Fibroblast of lung (primary cell): ENCODE measurements around the gene CARD6. TPM values are rescaled to one million over a fixed set of nuclear protein-coding genes. Genes with fewer than 3 reads are reported as not detected.

ENCODE experiments used
- DNase-seq, 2 donors: peaks; one replicate each; pipeline versions ENCODE4 v3.0.0 to v3.0.0-alpha.2; 2010; ENCODE audit warnings: low read depth in 2 of 2
- H2AFZ ChIP-seq: 2 replicates; pipeline ENCODE4 v1.5.1; 2012; ENCODE audit warnings: low read length, control low read depth, inconsistent platforms
- H3K27ac ChIP-seq: 2 replicates; pipeline ENCODE4 v1.5.1; 2011; ENCODE audit warnings: low read length, control low read depth; ENCODE audit not compliant: insufficient read depth
- H3K27me3 ChIP-seq: 2 replicates; pipeline ENCODE4 v1.5.1; 2011; ENCODE audit warnings: mild to moderate bottlenecking, low read length; ENCODE audit not compliant: control insufficient read depth, insufficient read depth
- H3K36me3 ChIP-seq: 2 replicates; pipeline ENCODE4 v1.5.1; 2011; ENCODE audit warnings: low read length; ENCODE audit not compliant: control insufficient read depth, insufficient read depth
- H3K4me1 ChIP-seq: 2 replicates; pipeline ENCODE4 v1.5.1; 2011; ENCODE audit warnings: low read length; ENCODE audit not compliant: control insufficient read depth, insufficient read depth; ENCODE audit errors: extremely low read depth
- H3K4me2 ChIP-seq: 2 replicates; pipeline ENCODE4 v1.5.1; 2011; ENCODE audit warnings: low read length, control low read depth; ENCODE audit not compliant: insufficient read depth; ENCODE audit errors: extremely low read depth
- H3K4me3 ChIP-seq, 4 experiments: fragments of 200-600 bp in 1 of 4; sonication (generic) in 1 of 4; replicated peaks in 1 of 4; 2 replicates each; pipeline ENCODE4 v1.5.1; 2011 to 2016; ENCODE audit warnings: low read length in 4 of 4, low read depth in 3 of 4, mild to moderate bottlenecking in 3 of 4, control low read depth in 2 of 4, inconsistent platforms in 1 of 4, mixed read lengths in 1 of 4; ENCODE audit not compliant: insufficient read depth in 1 of 4; ENCODE audit errors: control extremely low read depth in 1 of 4
- H3K79me2 ChIP-seq: 2 replicates; pipeline ENCODE4 v1.5.1; 2012; ENCODE audit warnings: mild to moderate bottlenecking, low read length, inconsistent platforms; ENCODE audit not compliant: control insufficient read depth, insufficient read depth
- H3K9ac ChIP-seq: 2 replicates; pipeline ENCODE4 v1.5.1; 2011; ENCODE audit warnings: mild to moderate bottlenecking, low read length, control low read depth; ENCODE audit not compliant: insufficient read depth
- H3K9me3 ChIP-seq: 2 replicates; pipeline ENCODE4 v1.5.1; 2012; ENCODE audit warnings: low read depth, low read length; ENCODE audit not compliant: control insufficient read depth, insufficient read depth
- H4K20me1 ChIP-seq: 2 replicates; pipeline ENCODE4 v1.5.1; 2011; ENCODE audit warnings: low read length; ENCODE audit not compliant: control insufficient read depth, insufficient read depth; ENCODE audit errors: extremely low read depth
- CTCF ChIP-seq, 2 donors: IDR thresholded peaks in 1 of 2; conservative IDR thresholded peaks in 1 of 2; 1 replicate in 1 of 2; 2 replicates in 1 of 2; pipeline ENCODE4 v1.5.1; 2011 to 2012; ENCODE audit warnings: low read length in 2 of 2, control low read depth in 1 of 2, inconsistent platforms in 1 of 2, low read depth in 1 of 2, mild to moderate bottlenecking in 1 of 2
- EZH2 ChIP-seq: IDR thresholded peaks from 2 replicates; pipeline ENCODE4 v1.5.1; 2012; ENCODE audit warnings: low read length, control low read depth, mild to moderate bottlenecking; ENCODE audit errors: missing control alignments
- polyA plus RNA-seq, 2 donors: library from polyadenylated mRNA; depleted of rRNA in 1 of 2; stranded (reverse) in 1 of 2; unstranded in 1 of 2; fragments of >200 nt; gene quantifications; 2 replicates each; pipeline ENCODE4 v1.2.1, GENCODE V29; 2011 to 2012; ENCODE audit warnings: missing spikeins in 1 of 2
- total RNA-seq: library from RNA; depleted of rRNA; stranded (reverse); fragments of >200 nt; gene quantifications from 2 replicates; pipeline ENCODE4 v1.2.1, GENCODE V29; 2014

Gene CARD6
- total and polyA plus RNA-seq, 2 donors (not counting 1 experiment from before 2014, with no cell fraction given), result 8.1 to 12.7 TPM

- Histone ChIP-seq H2AFZ (no peak overlapping the region), H3K4me3 (no peak overlapping the region), H3K9me3 (no peaks in the 10 kb centered on the region), H3K79me2 (no peaks in the 10 kb centered on the region), H3K36me3 (no peaks in the 10 kb centered on the region), H3K4me1 (no peaks in the 10 kb centered on the region), H3K27me3 (no peaks in the 10 kb centered on the region), H3K9ac (no peak overlapping the region), H4K20me1 (no peaks in the 10 kb centered on the region), H3K4me2 (no peak overlapping the region), H3K27ac (no peak overlapping the region)
- TF ChIP-seq CTCF (conservative IDR thresholded peaks at IDR 0.05 in 1 of 2, IDR thresholded peaks at IDR 0.05 in 1 of 2; ENCODE audit: low read depth in 1 of 2, low read length in 2 of 2), result no peak
- no peak for TF ChIP-seq EZH2
- DNase-seq, result no peak
These were observed 32.2 kb downstream of the CARD6 start for GRCh38 chr5:40873286-40873880.

DNA sequence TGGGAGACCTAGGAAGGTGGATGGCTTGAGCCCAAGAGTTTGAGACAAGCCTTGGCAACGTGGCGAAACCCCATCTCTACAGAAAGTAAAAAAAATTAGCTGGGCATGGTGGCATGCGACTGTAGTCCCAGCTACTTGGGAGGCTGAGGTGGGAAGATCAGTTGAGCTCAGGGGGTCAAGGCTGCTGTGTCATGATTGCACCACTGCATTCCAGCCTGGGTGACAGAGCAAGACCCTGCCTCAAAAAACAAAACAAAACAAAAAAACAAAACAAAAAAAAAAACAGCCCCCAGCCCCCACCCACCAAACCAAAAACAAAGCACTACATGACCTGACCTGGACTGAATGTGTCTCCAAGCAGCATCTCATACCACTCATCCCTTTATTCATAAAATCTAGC, 34.8 kb downstream of the CARD6 start:
- no peaks in the 10 kb centered on the region for H3K79me2 ChIP-seq
- no peak overlapping the region for H3K4me2 ChIP-seq
- no peaks in the 10 kb centered on the region for H3K27me3 ChIP-seq
- TF ChIP-seq EZH2, result no peak
- no peak overlapping the region for H3K9ac ChIP-seq
- H3K4me3 ChIP-seq, result no peak overlapping the region
- DNase-seq, result no peak
- no peaks in the 10 kb centered on the region for H3K9me3 ChIP-seq
- H2AFZ ChIP-seq, result no peak overlapping the region
- no peak overlapping the region for H3K27ac ChIP-seq
- H3K4me1 ChIP-seq, result no peaks in the 10 kb centered on the region
- no peaks in the 10 kb centered on the region for H4K20me1 ChIP-seq
- no peaks in the 10 kb centered on the region for H3K36me3 ChIP-seq

GRCh38 chr5:40877371-40877988, 36.3 kb downstream of the CARD6 start:
- no peak overlapping the region for H2AFZ ChIP-seq
- no peak overlapping the region for H3K27ac ChIP-seq
- H3K79me2 ChIP-seq, result no peaks in the 10 kb centered on the region
- no peaks in the 10 kb centered on the region for H3K27me3 ChIP-seq
- TF ChIP-seq EZH2 (no peak), CTCF (conservative IDR thresholded peaks at IDR 0.05 in 1 of 2, IDR thresholded peaks at IDR 0.05 in 1 of 2; ENCODE audit: low read depth in 1 of 2, low read length in 2 of 2) (no peak)
- no peak overlapping the region for H3K4me2 ChIP-seq
- no peaks in the 10 kb centered on the region for H3K4me1 ChIP-seq
- H3K9ac ChIP-seq, result no peak overlapping the region
- no peak for DNase-seq
- no peaks in the 10 kb centered on the region for H3K9me3 ChIP-seq
- H3K36me3 ChIP-seq, result no peaks in the 10 kb centered on the region
- no peaks in the 10 kb centered on the region for H4K20me1 ChIP-seq
- no peak overlapping the region for H3K4me3 ChIP-seq
